Astrocyte (in vitro differentiated cells and primary cell): ENCODE data around the gene WNT11. TPM values are rescaled to one million over a fixed set of nuclear protein-coding genes. Genes with fewer than 3 reads are reported as not detected.

Source experiments
- DNase-seq: peaks from one replicate; pipeline ENCODE4 v3.0.0-alpha.2; 2010; ENCODE audit warnings: low read depth
- FAIRE-seq: peaks from 2 replicates; lab custom pipeline; 2011; peaks lifted over from hg19 to GRCh38; lab: Jason Lieb, UNC
- H2AFZ ChIP-seq: 2 replicates; pipeline ENCODE4 v1.6.0; 2012; ENCODE audit warnings: low read depth, low read length, inconsistent platforms
- H3K27ac ChIP-seq: 2 replicates; pipeline ENCODE4 v1.5.1; 2011; ENCODE audit warnings: low read depth, low read length, inconsistent platforms
- H3K27me3 ChIP-seq: 2 replicates; pipeline ENCODE4 v1.6.0; 2011; ENCODE audit warnings: low read length, inconsistent platforms; ENCODE audit not compliant: insufficient read depth
- H3K36me3 ChIP-seq: 2 replicates; pipeline ENCODE4 v1.5.1; 2011; ENCODE audit warnings: low read length, inconsistent platforms; ENCODE audit not compliant: insufficient read depth
- H3K4me1 ChIP-seq: 2 replicates; pipeline ENCODE4 v1.5.1; 2011; ENCODE audit warnings: low read length, inconsistent platforms; ENCODE audit not compliant: insufficient read depth
- H3K4me2 ChIP-seq: 2 replicates; pipeline ENCODE4 v1.6.0; 2012; ENCODE audit warnings: low read length, inconsistent platforms
- H3K4me3 ChIP-seq: 2 replicates; pipeline ENCODE4 v1.5.1; 2011; ENCODE audit warnings: low read depth, mild to moderate bottlenecking, low read length, inconsistent platforms; ENCODE audit not compliant: insufficient read depth
- H3K79me2 ChIP-seq: 2 replicates; pipeline ENCODE4 v1.6.0; 2012; ENCODE audit warnings: mild to moderate bottlenecking, low read length, inconsistent platforms; ENCODE audit not compliant: insufficient read depth
- H3K9ac ChIP-seq: 2 replicates; pipeline ENCODE4 v1.6.0; 2012; ENCODE audit warnings: mild to moderate bottlenecking, low read length, inconsistent platforms
- H3K9me3 ChIP-seq: 2 replicates; pipeline ENCODE4 v1.5.1; 2012; ENCODE audit warnings: low read depth, mild to moderate bottlenecking, low read length, inconsistent platforms; ENCODE audit not compliant: insufficient read depth
- H4K20me1 ChIP-seq: 2 replicates; pipeline ENCODE4 v1.6.0; 2012; ENCODE audit warnings: low read length, inconsistent platforms; ENCODE audit not compliant: insufficient read depth
- H3K27ac Mint-ChIP-seq: one replicate; pipeline ENCODE4 v1.8.0; 2021; ENCODE audit warnings: mild to moderate bottlenecking, mixed read lengths; ENCODE audit not compliant: unreplicated experiment
- H3K27me3 Mint-ChIP-seq: one replicate; pipeline ENCODE4 v1.8.0; 2021; ENCODE audit warnings: low read depth, mixed read lengths; ENCODE audit not compliant: unreplicated experiment
- H3K36me3 Mint-ChIP-seq: one replicate; pipeline ENCODE4 v1.8.0; 2021; ENCODE audit warnings: low read depth, mixed read lengths; ENCODE audit not compliant: unreplicated experiment
- H3K4me1 Mint-ChIP-seq: one replicate; pipeline ENCODE4 v1.8.0; 2021; ENCODE audit warnings: low read depth, mixed read lengths; ENCODE audit not compliant: unreplicated experiment
- H3K4me3 Mint-ChIP-seq: one replicate; pipeline ENCODE4 v1.8.0; 2021; ENCODE audit warnings: mild to moderate bottlenecking, moderate library complexity, mixed read lengths; ENCODE audit not compliant: unreplicated experiment
- H3K9me3 Mint-ChIP-seq: one replicate; pipeline ENCODE4 v1.8.0; 2021; ENCODE audit warnings: mild to moderate bottlenecking, mixed read lengths; ENCODE audit not compliant: unreplicated experiment
- CTCF ChIP-seq: IDR thresholded peaks from 2 replicates; pipeline ENCODE4 v1.5.1; 2011; ENCODE audit warnings: low read depth, mild to moderate bottlenecking, inconsistent platforms, low read length, moderate library complexity; ENCODE audit not compliant: insufficient read depth
- EZH2 ChIP-seq: IDR thresholded peaks from 2 replicates; pipeline ENCODE4 v1.6.1; 2012; ENCODE audit warnings: mild to moderate bottlenecking, low read length, inconsistent platforms; ENCODE audit not compliant: insufficient read depth
- total RNA-seq: library from RNA; stranded (reverse); gene quantifications from 2 replicates; pipeline ENCODE4 v1.2.1, GENCODE V29; 2021

WNT11 gene
- total RNA-seq, 1 donor from 2014 or later = 1.3 TPM

GRCh38 chr11:76225122-76225611 is 18.9 kb upstream of the WNT11 start:
- no peak overlapping the region for H3K27ac Mint-ChIP-seq
- no peak for FAIRE-seq
- H3K9me3 Mint-ChIP-seq = no peaks in the 10 kb centered on the region
- H3K27me3 Mint-ChIP-seq = peaks cover 30% of the 10 kb centered on the region
- no peaks in the 10 kb centered on the region for H3K36me3 Mint-ChIP-seq
- H3K4me3 Mint-ChIP-seq = no peak overlapping the region
- Histone ChIP-seq H3K27me3 (peaks cover under 1% of the 10 kb centered on the region), H3K27ac (no peak overlapping the region), H3K4me2 (no peak overlapping the region), H3K4me3 (no peak overlapping the region), H3K9me3 (no peaks in the 10 kb centered on the region), H3K79me2 (no peaks in the 10 kb centered on the region), H3K9ac (no peak overlapping the region), H3K36me3 (no peaks in the 10 kb centered on the region), H2AFZ (no peak overlapping the region), H3K4me1 (no peaks in the 10 kb centered on the region), H4K20me1 (no peaks in the 10 kb centered on the region)
- no peak for TF ChIP-seq EZH2
- no peak for TF ChIP-seq CTCF
- peaks cover 4% of the 10 kb centered on the region for H3K4me1 Mint-ChIP-seq
- DNase-seq = no peak

- peaks cover 34% of the 10 kb centered on the region for H3K27me3 Mint-ChIP-seq
- no peak overlapping the region for H3K27ac ChIP-seq
- H3K36me3 ChIP-seq = no peaks in the 10 kb centered on the region
- no peaks in the 10 kb centered on the region for H3K36me3 Mint-ChIP-seq
- no peaks in the 10 kb centered on the region for H3K9me3 ChIP-seq
- H3K9ac ChIP-seq = no peak overlapping the region
- FAIRE-seq (no peak), DNase-seq (no peak)
- H3K27ac Mint-ChIP-seq = no peak overlapping the region
- H3K9me3 Mint-ChIP-seq = no peaks in the 10 kb centered on the region
- H4K20me1 ChIP-seq = no peaks in the 10 kb centered on the region
- no peaks in the 10 kb centered on the region for H3K79me2 ChIP-seq
- H3K4me3 ChIP-seq = no peak overlapping the region
- no peak overlapping the region for H2AFZ ChIP-seq
- H3K27me3 ChIP-seq = no peaks in the 10 kb centered on the region
- no peaks in the 10 kb centered on the region for H3K4me1 ChIP-seq
- H3K4me1 Mint-ChIP-seq = peaks cover 4% of the 10 kb centered on the region
- no peak overlapping the region for H3K4me3 Mint-ChIP-seq
- TF ChIP-seq CTCF = no peak
- TF ChIP-seq EZH2 = no peak
- H3K4me2 ChIP-seq = no peak overlapping the region
Observed at GRCh38 chr11:76224461-76225121, 18.3 kb upstream of the WNT11 start.

GRCh38 chr11:76221365-76221764 is 15.1 kb upstream of the WNT11 start:
- peaks cover 2% of the 10 kb centered on the region for H3K4me1 Mint-ChIP-seq
- FAIRE-seq (no peak), DNase-seq (no peak)
- H3K27me3 Mint-ChIP-seq = peaks cover 25% of the 10 kb centered on the region
- Histone ChIP-seq H3K9me3 (no peaks in the 10 kb centered on the region), H2AFZ (no peak overlapping the region), H3K27me3 (no peaks in the 10 kb centered on the region), H3K9ac (no peak overlapping the region), H3K4me2 (no peak overlapping the region), H3K4me1 (peaks cover under 1% of the 10 kb centered on the region), H3K36me3 (no peaks in the 10 kb centered on the region), H3K79me2 (no peaks in the 10 kb centered on the region), H3K4me3 (no peak overlapping the region), H4K20me1 (no peaks in the 10 kb centered on the region), H3K27ac (no peak overlapping the region)
- no peak overlapping the region for H3K27ac Mint-ChIP-seq
- TF ChIP-seq EZH2 = no peak
- TF ChIP-seq CTCF = no peak
- H3K9me3 Mint-ChIP-seq = no peaks in the 10 kb centered on the region
- no peaks in the 10 kb centered on the region for H3K36me3 Mint-ChIP-seq
- no peak overlapping the region for H3K4me3 Mint-ChIP-seq
